ENCODE results near the gene LRRK2.

LRRK2 gene

GRCh38 chr12:40227447-40227846 is 2.6 kb downstream of the LRRK2 start:
- no peak for DNase-seq
- no peak for TF ChIP-seq CTCF (IDR thresholded peaks at IDR 0.05; ENCODE audit: low read depth, low read length)
- Histone ChIP-seq H3K9me3 (no peaks in the 10 kb centered on the region), H3K27me3 (peaks cover 36% of the 10 kb centered on the region), H3K4me3 (ENCODE audit: low read depth, low read length) (no peak overlapping the region), H3K36me3 (no peaks in the 10 kb centered on the region), H3K4me1 (no peaks in the 10 kb centered on the region)

GRCh38 chr12:40228727-40229126 is 3.9 kb downstream of the LRRK2 start:
- no peak for TF ChIP-seq CTCF (IDR thresholded peaks at IDR 0.05; ENCODE audit: low read depth, low read length)
- no peak overlapping the region for H3K4me3 ChIP-seq (ENCODE audit: low read depth, low read length)

GRCh38 chr12:40229690-40230651 is 5.2 kb downstream of the LRRK2 start:
- peaks cover 12% of the 10 kb centered on the region for H3K27me3 ChIP-seq
- no peak for TF ChIP-seq CTCF (IDR thresholded peaks at IDR 0.05; ENCODE audit: low read depth, low read length)
- H3K36me3 ChIP-seq, result no peaks in the 10 kb centered on the region
- H3K4me3 ChIP-seq (ENCODE audit: low read depth, low read length), result no peak overlapping the region
- no peaks in the 10 kb centered on the region for H3K9me3 ChIP-seq
- H3K4me1 ChIP-seq, result no peaks in the 10 kb centered on the region
- DNase-seq, result no peak

More at GRCh38 chr12:40228727-40229126, 3.9 kb downstream of the LRRK2 start:
- no peak for DNase-seq
- Histone ChIP-seq H3K27me3 (peaks cover 25% of the 10 kb centered on the region), H3K36me3 (no peaks in the 10 kb centered on the region), H3K4me1 (no peaks in the 10 kb centered on the region), H3K9me3 (no peaks in the 10 kb centered on the region)

- Histone ChIP-seq H3K27me3 (no peaks in the 10 kb centered on the region), H3K4me1 (no peaks in the 10 kb centered on the region), H3K9me3 (no peaks in the 10 kb centered on the region), H3K4me3 (ENCODE audit: low read depth, low read length) (no peak overlapping the region), H3K36me3 (no peaks in the 10 kb centered on the region)
- DNase-seq, result no peak
- TF ChIP-seq CTCF (IDR thresholded peaks at IDR 0.05; ENCODE audit: low read depth, low read length), result no peak
These were observed 7.8 kb downstream of the LRRK2 start for GRCh38 chr12:40232602-40233001.

- no peak for DNase-seq
- Histone ChIP-seq H3K9me3 (no peaks in the 10 kb centered on the region), H3K27me3 (no peaks in the 10 kb centered on the region), H3K36me3 (no peaks in the 10 kb centered on the region), H3K4me3 (ENCODE audit: low read depth, low read length) (no peak overlapping the region), H3K4me1 (no peaks in the 10 kb centered on the region)
- TF ChIP-seq CTCF (IDR thresholded peaks at IDR 0.05; ENCODE audit: low read depth, low read length), result no peak
These were observed 9.1 kb downstream of the LRRK2 start for GRCh38 chr12:40233741-40234367.

Measured in BE2C (cell line).